T-helper 2 cell treated with Interferon-gamma antibody and Interleukin-4, amounts not matched to agents 100 ng/mL and 5 ng/mL, for 36 hours (primary cell): Measurements from ENCODE around the gene BNC2. TPM values are rescaled to one million over a fixed set of nuclear protein-coding genes. Genes with fewer than 3 reads are reported as not detected.
"Not testable (repeated sequence)": the region's sequence is repeated elsewhere in the genome, so short reads cannot be mapped to it uniquely, and the experiment has no call there.

Experiments
- intact Hi-C: fragments of 100-400 bp; cut with micrococcal nuclease; formaldehyde crosslinking; loops from one replicate; pipeline ENCODE4 v1.15.1; 2023
- total RNA-seq: library from RNA; stranded (reverse); gene quantifications from 2 replicates; pipeline ENCODE4 v1.2.3, GENCODE V29; 2022

BNC2 gene
- total RNA-seq: not detected in 2 replicates

GRCh38 chr9:16870596-16871335, at the start of gene BNC2:
Gene BNC2, minus strand, starts transcription at chr9:16870670. Its CDS starts 22 bp downstream, at chr9:16870648.
- intact Hi-C loops: no loop called here

- intact Hi-C loops: no loop called here
Measured at GRCh38 chr9:16918920-16919319, 48.5 kb upstream of the BNC2 start.

- intact Hi-C loops: no loop called here
Measured at GRCh38 chr9:16915126-16915831, 44.8 kb upstream of the BNC2 start.

- intact Hi-C loops: no loop called here
Measured at GRCh38 chr9:16912197-16912596, 41.7 kb upstream of the BNC2 start.

- intact Hi-C loops: not testable (repeated sequence)
Measured at GRCh38 chr9:16908206-16908605, 37.7 kb upstream of the BNC2 start.

GRCh38 chr9:16904655-16905054, 34.2 kb upstream of the BNC2 start:
- intact Hi-C loops: no loop called here

- intact Hi-C loops: no loop called here
Measured at GRCh38 chr9:16901590-16901989, 31.1 kb upstream of the BNC2 start.

GRCh38 chr9:16899606-16900005, 29.1 kb upstream of the BNC2 start:
- intact Hi-C loops: no loop called here

- intact Hi-C loops: no loop called here
Measured at GRCh38 chr9:16898464-16898863, 28.0 kb upstream of the BNC2 start.

- intact Hi-C loops: no loop called here
Measured at GRCh38 chr9:16888594-16888993, 18.1 kb upstream of the BNC2 start.

GRCh38 chr9:16885931-16886330, 15.5 kb upstream of the BNC2 start:
- intact Hi-C loops: no loop called here

- intact Hi-C loops: no loop called here
Measured at GRCh38 chr9:16884952-16885513, 14.6 kb upstream of the BNC2 start.

- intact Hi-C loops: no loop called here
Measured at GRCh38 chr9:16884373-16884772, 13.9 kb upstream of the BNC2 start.

- intact Hi-C loops: no loop called here
Measured at GRCh38 chr9:16883586-16883985, 13.1 kb upstream of the BNC2 start.

GRCh38 chr9:16882440-16882839, 12.0 kb upstream of the BNC2 start:
- intact Hi-C loops: not testable (repeated sequence)

GRCh38 chr9:16879416-16879815, 8.9 kb upstream of the BNC2 start:
- intact Hi-C loops: no loop called here

- intact Hi-C loops: no loop called here
Measured at GRCh38 chr9:16877256-16877655, 6.8 kb upstream of the BNC2 start.

GRCh38 chr9:16873126-16873802, 2.8 kb upstream of the BNC2 start:
- intact Hi-C loops: no loop called here

- intact Hi-C loops: no loop called here
Measured at GRCh38 chr9:16871336-16872151, 1.1 kb upstream of the BNC2 start.

GRCh38 chr9:16869882-16870595, 431 bp downstream of the BNC2 start:
- intact Hi-C loops: no loop called here
